C4-2B (cell line): ENCODE data around the gene IFNG.

Experiments used
- CTCF ChIP-seq: fragments of 450-650 bp; conservative IDR thresholded peaks from 2 replicates; pipeline ENCODE4 v1.5.1; 2017; ENCODE audit warnings: mild to moderate bottlenecking
- ZFX ChIP-seq: fragments of 450-650 bp; IDR thresholded peaks from 2 replicates; pipeline ENCODE4 v1.6.1; 2017

GRCh38 chr12:68169213-68169889 is 9.8 kb upstream of the IFNG start:
- no peak for TF ChIP-seq CTCF
- no peak for TF ChIP-seq ZFX
